ENCODE data around the gene GMCL1.

DNA sequence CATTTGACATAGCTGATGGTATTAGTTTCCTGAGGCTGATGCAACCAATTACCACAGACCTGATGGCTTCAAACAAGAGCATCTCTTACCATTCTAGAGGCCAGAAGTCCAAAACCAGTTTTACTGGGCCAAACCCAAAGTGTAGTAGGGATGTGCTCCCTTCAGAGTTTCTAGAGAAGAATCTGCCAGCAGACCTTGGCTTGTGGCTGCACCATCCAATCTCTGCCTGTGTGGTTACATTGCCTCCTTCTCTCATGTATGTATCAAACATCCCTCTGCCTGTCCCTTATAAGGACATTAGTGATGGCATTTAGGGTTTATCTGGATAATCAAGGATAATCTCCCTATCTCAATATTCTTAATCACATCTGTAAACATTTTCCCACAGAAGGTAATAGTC is 59.8 kb downstream of the GMCL1 start:
- no peak for TF ChIP-seq EP300 (IDR thresholded peaks at IDR 0.05)
- TF ChIP-seq, protein P1, sequence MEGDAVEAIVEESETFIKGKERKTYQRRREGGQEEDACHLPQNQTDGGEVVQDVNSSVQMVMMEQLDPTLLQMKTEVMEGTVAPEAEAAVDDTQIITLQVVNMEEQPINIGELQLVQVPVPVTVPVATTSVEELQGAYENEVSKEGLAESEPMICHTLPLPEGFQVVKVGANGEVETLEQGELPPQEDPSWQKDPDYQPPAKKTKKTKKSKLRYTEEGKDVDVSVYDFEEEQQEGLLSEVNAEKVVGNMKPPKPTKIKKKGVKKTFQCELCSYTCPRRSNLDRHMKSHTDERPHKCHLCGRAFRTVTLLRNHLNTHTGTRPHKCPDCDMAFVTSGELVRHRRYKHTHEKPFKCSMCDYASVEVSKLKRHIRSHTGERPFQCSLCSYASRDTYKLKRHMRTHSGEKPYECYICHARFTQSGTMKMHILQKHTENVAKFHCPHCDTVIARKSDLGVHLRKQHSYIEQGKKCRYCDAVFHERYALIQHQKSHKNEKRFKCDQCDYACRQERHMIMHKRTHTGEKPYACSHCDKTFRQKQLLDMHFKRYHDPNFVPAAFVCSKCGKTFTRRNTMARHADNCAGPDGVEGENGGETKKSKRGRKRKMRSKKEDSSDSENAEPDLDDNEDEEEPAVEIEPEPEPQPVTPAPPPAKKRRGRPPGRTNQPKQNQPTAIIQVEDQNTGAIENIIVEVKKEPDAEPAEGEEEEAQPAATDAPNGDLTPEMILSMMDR (IDR thresholded peaks at IDR 0.05): no peak
